Left renal cortex interstitium (tissue), 4 donors: ENCODE results near the gene RNF44. TPM values are rescaled to one million over a fixed set of nuclear protein-coding genes. Genes with fewer than 3 reads are reported as not detected.

ENCODE experiments used
- DNase-seq, 4 donors: peaks; one replicate each; pipeline ENCODE4 v3.0.0-alpha.2; 2013; ENCODE audit warnings: low read depth in 4 of 4, low spot score in 2 of 4, missing footprints in 1 of 4
- polyA plus RNA-seq, 4 donors: library from polyadenylated mRNA; unstranded; fragments of 120-200 nt; gene quantifications; one replicate each; pipeline ENCODE4 v1.2.1, GENCODE V29; 2013; ENCODE audit not compliant: insufficient read length in 4 of 4

The RNF44 gene
- polyA plus RNA-seq, result 10 to 100 TPM; 30.0 to 81.1 (median 58.9) TPM

- peak in 3 of 4 donors; percentile 91 to 96 (median 95) for DNase-seq
Observed at GRCh38 chr5:176536902-176537553, at the start of gene RNF44. TSS of gene RNF44 (minus strand) at chr5:176537402. CDS start at chr5:176532472, 4,930 bp downstream.

- DNase-seq, result no peak
Observed at GRCh38 chr5:176583076-176583475, 45.9 kb upstream of the RNF44 start.

- no peak for DNase-seq
Observed at GRCh38 chr5:176581361-176581760, 44.2 kb upstream of the RNF44 start.

GRCh38 chr5:176579323-176579722 is 42.1 kb upstream of the RNF44 start:
- DNase-seq, result no peak

- DNase-seq, result peak in 1 of 4 donors; percentile 26
Observed at GRCh38 chr5:176578391-176578808, 41.2 kb upstream of the RNF44 start.

- peak in 2 of 4 donors; percentile 20 to 37 for DNase-seq
Observed at GRCh38 chr5:176577312-176578176, 40.3 kb upstream of the RNF44 start.

- no peak for DNase-seq
Observed at GRCh38 chr5:176575488-176576422, 38.6 kb upstream of the RNF44 start.

GRCh38 chr5:176575066-176575465 is 37.9 kb upstream of the RNF44 start:
- no peak for DNase-seq

GRCh38 chr5:176574297-176574591 is 37.0 kb upstream of the RNF44 start:
- no peak for DNase-seq

- DNase-seq, result no peak
Observed at GRCh38 chr5:176573564-176574296, 36.5 kb upstream of the RNF44 start.

GRCh38 chr5:176570044-176570443 is 32.8 kb upstream of the RNF44 start:
- no peak for DNase-seq

GRCh38 chr5:176568657-176569056 is 31.5 kb upstream of the RNF44 start:
- no peak for DNase-seq

GRCh38 chr5:176565760-176566288 is 28.6 kb upstream of the RNF44 start:
- DNase-seq, result no peak

GRCh38 chr5:176564002-176564401 is 26.8 kb upstream of the RNF44 start:
- no peak for DNase-seq

GRCh38 chr5:176562189-176562588 is 25.0 kb upstream of the RNF44 start:
- no peak for DNase-seq

- DNase-seq, result no peak
Observed at GRCh38 chr5:176561259-176561658, 24.1 kb upstream of the RNF44 start.

- no peak for DNase-seq
Observed at GRCh38 chr5:176560364-176560763, 23.2 kb upstream of the RNF44 start.

- DNase-seq, result no peak
Observed at GRCh38 chr5:176559683-176560082, 22.5 kb upstream of the RNF44 start.

GRCh38 chr5:176557846-176558245 is 20.6 kb upstream of the RNF44 start:
- no peak for DNase-seq
